Measurements from ENCODE around the gene SEMA3C. TPM values are rescaled to one million over a fixed set of nuclear protein-coding genes. Genes with fewer than 3 reads are reported as not detected.

Gene SEMA3C
- total RNA-seq, 2 donors from 2014 or later: 66.4 to 147 TPM

DNA sequence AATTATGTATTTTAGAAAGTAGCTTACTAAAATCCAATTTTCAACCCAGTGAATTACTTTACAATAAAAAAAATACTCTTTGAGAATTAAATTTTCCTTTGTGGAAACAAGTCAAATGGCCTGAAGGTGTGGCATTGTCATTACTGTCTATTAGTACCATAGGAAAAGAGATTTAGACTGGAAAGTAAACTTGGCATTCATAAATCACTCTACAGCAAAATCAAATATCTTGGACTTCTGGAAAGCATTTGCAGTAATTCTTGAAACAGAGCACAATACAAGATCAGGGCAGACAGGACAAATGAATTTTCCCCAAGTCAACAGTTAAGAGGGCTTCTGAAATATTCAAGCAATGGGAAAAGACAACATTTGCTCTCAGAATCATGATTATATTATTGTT lies 28.0 kb upstream of the SEMA3C start:
- Histone ChIP-seq H3K4me1 (replicated peaks) (no peaks in the 10 kb centered on the region), H3K4me3 (no peak overlapping the region), H3K36me3 (no peaks in the 10 kb centered on the region), H3K27ac (no peak overlapping the region), H3K9me3 (no peaks in the 10 kb centered on the region), H3K27me3 (replicated peaks; ENCODE audit: insufficient read depth) (no peaks in the 10 kb centered on the region)
- no peak for DNase-seq (ENCODE audit: low spot score)
- no peak for TF ChIP-seq POLR2A (IDR thresholded peaks at IDR 0.05)
- intact Hi-C loops (cut with DNase I): no loop called here

DNA sequence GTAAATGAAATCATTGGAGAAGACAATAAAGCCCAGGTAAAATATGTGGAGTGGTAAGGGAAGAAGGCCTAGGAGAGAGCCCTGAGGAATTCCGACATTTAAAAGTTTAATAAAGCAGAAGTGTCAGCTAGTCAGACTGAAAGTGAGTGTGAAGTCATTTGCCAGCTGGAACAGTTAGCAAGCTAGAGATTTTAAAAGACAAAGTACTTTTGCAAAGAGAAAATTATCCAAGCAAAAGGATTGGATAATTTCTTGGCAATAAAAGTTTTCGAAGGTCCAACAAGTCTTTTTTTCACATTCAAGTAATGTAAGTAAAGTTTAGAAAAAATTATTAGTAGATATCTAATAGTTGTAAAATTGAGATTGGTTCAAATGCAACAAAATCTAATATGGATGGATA lies 27.1 kb upstream of the SEMA3C start:
- Histone ChIP-seq H3K4me1 (replicated peaks) (no peaks in the 10 kb centered on the region), H3K9me3 (no peaks in the 10 kb centered on the region), H3K36me3 (no peaks in the 10 kb centered on the region), H3K4me3 (no peak overlapping the region), H3K27ac (no peak overlapping the region), H3K27me3 (replicated peaks; ENCODE audit: insufficient read depth) (no peaks in the 10 kb centered on the region)
- intact Hi-C loops (cut with DNase I): no loop called here
- 42% methylated on average over 2 of the region's 2 CpGs for WGBS
- no peak for DNase-seq (ENCODE audit: low spot score)
- no peak for TF ChIP-seq POLR2A (IDR thresholded peaks at IDR 0.05)
- TF ChIP-seq, protein P1, sequence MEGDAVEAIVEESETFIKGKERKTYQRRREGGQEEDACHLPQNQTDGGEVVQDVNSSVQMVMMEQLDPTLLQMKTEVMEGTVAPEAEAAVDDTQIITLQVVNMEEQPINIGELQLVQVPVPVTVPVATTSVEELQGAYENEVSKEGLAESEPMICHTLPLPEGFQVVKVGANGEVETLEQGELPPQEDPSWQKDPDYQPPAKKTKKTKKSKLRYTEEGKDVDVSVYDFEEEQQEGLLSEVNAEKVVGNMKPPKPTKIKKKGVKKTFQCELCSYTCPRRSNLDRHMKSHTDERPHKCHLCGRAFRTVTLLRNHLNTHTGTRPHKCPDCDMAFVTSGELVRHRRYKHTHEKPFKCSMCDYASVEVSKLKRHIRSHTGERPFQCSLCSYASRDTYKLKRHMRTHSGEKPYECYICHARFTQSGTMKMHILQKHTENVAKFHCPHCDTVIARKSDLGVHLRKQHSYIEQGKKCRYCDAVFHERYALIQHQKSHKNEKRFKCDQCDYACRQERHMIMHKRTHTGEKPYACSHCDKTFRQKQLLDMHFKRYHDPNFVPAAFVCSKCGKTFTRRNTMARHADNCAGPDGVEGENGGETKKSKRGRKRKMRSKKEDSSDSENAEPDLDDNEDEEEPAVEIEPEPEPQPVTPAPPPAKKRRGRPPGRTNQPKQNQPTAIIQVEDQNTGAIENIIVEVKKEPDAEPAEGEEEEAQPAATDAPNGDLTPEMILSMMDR (IDR thresholded peaks at IDR 0.05): no peak
- no peak for TF ChIP-seq POLR2AphosphoS5 (IDR thresholded peaks at IDR 0.05)

DNA sequence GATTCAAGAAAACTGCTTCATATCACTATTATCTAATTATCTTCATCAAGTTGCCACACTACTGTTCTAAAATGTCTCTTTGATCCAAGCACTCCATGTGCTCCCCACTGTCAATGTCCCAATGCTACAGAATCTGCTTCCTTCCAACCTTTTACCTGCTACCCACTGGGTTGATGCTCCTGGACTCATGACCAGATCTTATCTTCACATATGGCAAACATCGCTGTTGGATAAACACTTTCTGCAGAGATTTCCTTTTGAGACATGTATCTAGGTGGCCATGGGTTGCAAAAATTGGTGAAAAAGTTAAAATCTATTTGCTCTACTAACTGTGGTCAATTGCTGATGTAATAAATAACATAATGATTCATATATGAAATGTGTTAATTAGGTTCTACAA lies 24.5 kb upstream of the SEMA3C start:
- Histone ChIP-seq H3K4me1 (replicated peaks) (no peaks in the 10 kb centered on the region), H3K27ac (no peak overlapping the region), H3K27me3 (replicated peaks; ENCODE audit: insufficient read depth) (no peaks in the 10 kb centered on the region), H3K9me3 (no peaks in the 10 kb centered on the region), H3K36me3 (no peaks in the 10 kb centered on the region), H3K4me3 (no peak overlapping the region)
- TF ChIP-seq, protein P1 (IDR thresholded peaks at IDR 0.05): no peak
- TF ChIP-seq POLR2AphosphoS5 (IDR thresholded peaks at IDR 0.05) (no peak), POLR2A (IDR thresholded peaks at IDR 0.05) (no peak)
- no peak for DNase-seq (ENCODE audit: low spot score)
- intact Hi-C loops (cut with DNase I): no loop called here
- WGBS: 97% methylated on average over 1 of the region's 1 CpG

DNA sequence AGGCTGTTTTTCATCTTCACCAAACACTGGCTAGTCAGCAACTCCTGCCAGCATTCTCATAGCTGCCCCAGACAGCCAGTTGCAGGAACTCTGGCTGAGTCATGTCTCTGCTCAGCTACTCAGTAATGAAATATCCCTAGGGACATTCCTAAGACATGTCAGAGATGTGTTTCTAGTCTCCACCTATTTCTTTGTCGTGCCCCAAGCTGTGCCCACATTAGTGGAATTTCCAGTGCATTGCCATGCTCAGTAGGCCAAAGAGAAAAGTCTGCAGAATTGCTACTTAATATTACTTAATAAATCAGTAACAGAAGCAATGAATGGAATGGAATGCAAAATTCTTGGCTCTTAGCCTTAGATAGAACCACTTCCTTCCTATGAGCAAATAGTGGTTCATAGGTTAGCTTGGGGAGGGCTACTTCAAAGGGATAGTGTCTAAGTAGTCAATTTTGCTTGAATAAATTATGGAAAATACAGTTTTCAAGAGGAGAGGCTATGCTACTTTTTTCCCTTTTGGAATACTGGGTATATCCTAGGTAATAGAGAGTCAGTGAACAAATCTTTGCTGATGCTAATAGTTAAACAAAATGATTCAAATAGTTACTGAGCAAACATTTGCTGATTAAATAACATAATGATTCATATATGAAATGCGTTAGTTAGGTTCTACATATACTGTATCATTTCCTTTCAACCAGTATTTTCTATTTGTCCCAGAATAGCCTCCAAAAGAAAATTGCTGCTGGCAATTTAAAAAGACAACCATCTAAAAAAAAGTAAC lies 23.6 kb upstream of the SEMA3C start:
- WGBS: 27% methylated on average over 2 of the region's 2 CpGs
- DNase-seq (ENCODE audit: low spot score): peak; percentile 41
- H3K4me3 ChIP-seq: no peak overlapping the region
- no peaks in the 10 kb centered on the region for H3K36me3 ChIP-seq
- no peaks in the 10 kb centered on the region for H3K9me3 ChIP-seq
- no peaks in the 10 kb centered on the region for H3K27me3 ChIP-seq (replicated peaks; ENCODE audit: insufficient read depth)
- peak overlapping the region in 1 of 2 donors; percentile 10 for H3K27ac ChIP-seq
- intact Hi-C loops (cut with DNase I): no loop called here
- TF ChIP-seq POLR2AphosphoS5 (IDR thresholded peaks at IDR 0.05): peak; percentile 61
- TF ChIP-seq, protein P1 (IDR thresholded peaks at IDR 0.05): no peak
- no peaks in the 10 kb centered on the region for H3K4me1 ChIP-seq (replicated peaks)

DNA sequence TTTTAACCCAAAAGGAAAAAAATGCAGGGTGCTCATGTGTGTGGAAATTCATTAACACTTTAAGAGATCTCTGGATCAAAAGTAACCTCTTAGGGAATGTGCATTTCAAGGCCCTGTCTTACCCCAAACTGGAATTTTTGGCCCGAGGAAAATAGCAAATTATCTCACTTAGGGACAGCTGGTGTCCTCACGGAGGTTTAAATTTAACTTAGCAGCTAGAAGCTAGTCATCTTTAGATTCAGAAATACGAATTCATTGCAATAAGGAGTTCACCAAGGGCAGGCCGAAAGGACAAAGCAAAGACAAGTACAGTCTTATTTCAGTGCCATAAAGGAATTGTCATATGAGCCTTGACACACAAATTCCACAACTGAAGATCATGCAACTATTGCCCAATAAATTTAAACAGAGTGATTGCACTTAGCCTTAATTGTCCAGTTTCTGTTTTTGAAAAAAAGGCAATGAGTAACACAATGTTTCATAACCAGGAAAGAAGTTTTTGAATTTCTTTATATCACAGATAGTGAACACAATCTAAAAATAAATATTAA lies 22.4 kb upstream of the SEMA3C start:
- no peak overlapping the region for H3K4me3 ChIP-seq
- WGBS: 69% methylated on average over 4 of the region's 4 CpGs
- H3K27ac ChIP-seq: peak overlapping the region in 1 of 2 donors; percentile 26
- no peak for DNase-seq (ENCODE audit: low spot score)
- TF ChIP-seq POLR2AphosphoS5 (IDR thresholded peaks at IDR 0.05) (peak; percentile 22), POLR2A (IDR thresholded peaks at IDR 0.05) (no peak)
- TF ChIP-seq, protein P1 (IDR thresholded peaks at IDR 0.05): no peak
- H3K9me3 ChIP-seq: no peaks in the 10 kb centered on the region
- no peaks in the 10 kb centered on the region for H3K4me1 ChIP-seq (replicated peaks)
- H3K36me3 ChIP-seq: no peaks in the 10 kb centered on the region
- no peaks in the 10 kb centered on the region for H3K27me3 ChIP-seq (replicated peaks; ENCODE audit: insufficient read depth)
- intact Hi-C loops (cut with DNase I): no loop called here

All from prostate gland (tissue), 2 donors.